ENCODE results near the gene HS6ST2. TPM values are rescaled to one million over a fixed set of nuclear protein-coding genes. Genes with fewer than 3 reads are reported as not detected.

Gene HS6ST2
- total and polyA plus RNA-seq, 2 experiments from 2014 or later = not detected

GRCh38 chrX:132676102-132676501 is 282.3 kb downstream of the HS6ST2 start:
- no peak for DNase-seq
- Histone ChIP-seq H3K79me2 (ENCODE audit: insufficient read depth) (no peaks in the 10 kb centered on the region), H4K20me1 (ENCODE audit: insufficient read depth) (no peaks in the 10 kb centered on the region), H3K27ac (no peak overlapping the region), H3F3A (ENCODE audit: insufficient read depth) (no peaks in the 10 kb centered on the region), H3K4me1 (ENCODE audit: insufficient read depth) (no peaks in the 10 kb centered on the region; the same call in 1 of the 2 replicates), H3K9ac (no peak overlapping the region), H3K27me3 (replicated peaks; ENCODE audit: insufficient read depth) (no peaks in the 10 kb centered on the region), H2AFZ (no peak overlapping the region), H3K4me3 (no peak overlapping the region), H3K9me2 (ENCODE audit: insufficient read depth) (no peaks in the 10 kb centered on the region), H3K9me3 (ENCODE audit: low read depth) (no peaks in the 10 kb centered on the region), H3K36me3 (ENCODE audit: low read depth) (no peaks in the 10 kb centered on the region), H3K4me2 (ENCODE audit: unreplicated experiment) (no peak overlapping the region)
- TF ChIP-seq EZH2phosphoT487 (IDR thresholded peaks at IDR 0.05; ENCODE audit: insufficient read depth, low read depth) (no peak), EZH2 (IDR thresholded peaks at IDR 0.05; ENCODE audit: insufficient read depth, poor library complexity, severe bottlenecking) (no peak)
- in situ Hi-C loops (cut with MboI) = no loop called here
- 18 to 21% methylated on average over 3 of the region's 3 CpGs for WGBS, 2 experiments (ENCODE audit: low coverage in 1 of 2, low lambda C conversion rate in 2 of 2, missing lambda C conversion rate in 2 of 2)

GRCh38 chrX:132673331-132673730 is 285.1 kb downstream of the HS6ST2 start:
- no peaks in the 10 kb centered on the region for H3F3A ChIP-seq (ENCODE audit: insufficient read depth)
- H3K9ac ChIP-seq = no peak overlapping the region
- no peak overlapping the region for H3K27ac ChIP-seq
- TF ChIP-seq EZH2 (IDR thresholded peaks at IDR 0.05; ENCODE audit: insufficient read depth, poor library complexity, severe bottlenecking) (no peak), EZH2phosphoT487 (IDR thresholded peaks at IDR 0.05; ENCODE audit: insufficient read depth, low read depth) (no peak)
- H3K79me2 ChIP-seq (ENCODE audit: insufficient read depth) = no peaks in the 10 kb centered on the region
- no peaks in the 10 kb centered on the region for H3K36me3 ChIP-seq (ENCODE audit: low read depth)
- H3K27me3 ChIP-seq (replicated peaks; ENCODE audit: insufficient read depth) = no peaks in the 10 kb centered on the region
- in situ Hi-C loops (cut with MboI) = no loop called here
- H2AFZ ChIP-seq = no peak overlapping the region
- no peaks in the 10 kb centered on the region for H4K20me1 ChIP-seq (ENCODE audit: insufficient read depth)
- H3K9me2 ChIP-seq (ENCODE audit: insufficient read depth) = no peaks in the 10 kb centered on the region
- no peaks in the 10 kb centered on the region; the same call in 1 of the 2 replicates for H3K4me1 ChIP-seq (ENCODE audit: insufficient read depth)
- WGBS, 2 experiments (ENCODE audit: low coverage in 1 of 2, low lambda C conversion rate in 2 of 2, missing lambda C conversion rate in 2 of 2) = 15 to 70% methylated on average over 1 of the region's 1 CpG
- H3K4me3 ChIP-seq = no peak overlapping the region
- DNase-seq = no peak
- no peak overlapping the region for H3K4me2 ChIP-seq (ENCODE audit: unreplicated experiment)
- H3K9me3 ChIP-seq (ENCODE audit: low read depth) = no peaks in the 10 kb centered on the region

GRCh38 chrX:132671229-132671641 is 287.2 kb downstream of the HS6ST2 start:
- no peak overlapping the region for H3K9ac ChIP-seq

GRCh38 chrX:132669142-132669541 is 289.3 kb downstream of the HS6ST2 start:
- H4K20me1 ChIP-seq (ENCODE audit: insufficient read depth) = no peaks in the 10 kb centered on the region
- no peaks in the 10 kb centered on the region for H3K27me3 ChIP-seq (replicated peaks; ENCODE audit: insufficient read depth)
- H3K36me3 ChIP-seq (ENCODE audit: low read depth) = no peaks in the 10 kb centered on the region
- no peaks in the 10 kb centered on the region for H3K79me2 ChIP-seq (ENCODE audit: insufficient read depth)
- TF ChIP-seq EZH2phosphoT487 (IDR thresholded peaks at IDR 0.05; ENCODE audit: insufficient read depth, low read depth) = no peak
- TF ChIP-seq EZH2 (IDR thresholded peaks at IDR 0.05; ENCODE audit: insufficient read depth, poor library complexity, severe bottlenecking) = no peak
- no peaks in the 10 kb centered on the region for H3F3A ChIP-seq (ENCODE audit: insufficient read depth)
- no peaks in the 10 kb centered on the region; the same call in 1 of the 2 replicates for H3K4me1 ChIP-seq (ENCODE audit: insufficient read depth)
- H3K9me2 ChIP-seq (ENCODE audit: insufficient read depth) = no peaks in the 10 kb centered on the region
- no peak for DNase-seq
- no peak overlapping the region for H3K9ac ChIP-seq
- no peak overlapping the region for H3K27ac ChIP-seq
- H3K9me3 ChIP-seq (ENCODE audit: low read depth) = no peaks in the 10 kb centered on the region
- whole genome bisulfite sequencing, 2 experiments (ENCODE audit: low coverage in 1 of 2, low lambda C conversion rate in 2 of 2, missing lambda C conversion rate in 2 of 2) = 97 to 98% methylated on average over 4 of the region's 4 CpGs
- H2AFZ ChIP-seq = no peak overlapping the region
- H3K4me3 ChIP-seq = no peak overlapping the region
- in situ Hi-C loops (cut with MboI) = no loop called here
- no peak overlapping the region for H3K4me2 ChIP-seq (ENCODE audit: unreplicated experiment)

More at GRCh38 chrX:132671229-132671641, 287.2 kb downstream of the HS6ST2 start:
- no peaks in the 10 kb centered on the region for H3K79me2 ChIP-seq (ENCODE audit: insufficient read depth)
- H2AFZ ChIP-seq = no peak overlapping the region
- TF ChIP-seq EZH2 (IDR thresholded peaks at IDR 0.05; ENCODE audit: insufficient read depth, poor library complexity, severe bottlenecking) = no peak
- TF ChIP-seq EZH2phosphoT487 (IDR thresholded peaks at IDR 0.05; ENCODE audit: insufficient read depth, low read depth) = no peak
- H3K27ac ChIP-seq = no peak overlapping the region
- no peaks in the 10 kb centered on the region for H3K9me3 ChIP-seq (ENCODE audit: low read depth)
- H3K36me3 ChIP-seq (ENCODE audit: low read depth) = no peaks in the 10 kb centered on the region
- WGBS, 2 experiments (ENCODE audit: low coverage in 1 of 2, low lambda C conversion rate in 2 of 2, missing lambda C conversion rate in 2 of 2) = 78 to 88% methylated on average over 3 of the region's 3 CpGs
- no peaks in the 10 kb centered on the region for H3K27me3 ChIP-seq (replicated peaks; ENCODE audit: insufficient read depth)
- H3F3A ChIP-seq (ENCODE audit: insufficient read depth) = no peaks in the 10 kb centered on the region
- no peaks in the 10 kb centered on the region for H4K20me1 ChIP-seq (ENCODE audit: insufficient read depth)
- peak; percentile 51 for DNase-seq
- no peak overlapping the region for H3K4me2 ChIP-seq (ENCODE audit: unreplicated experiment)
- in situ Hi-C loops (cut with MboI) = no loop called here
- H3K9me2 ChIP-seq (ENCODE audit: insufficient read depth) = no peaks in the 10 kb centered on the region
- H3K4me1 ChIP-seq (ENCODE audit: insufficient read depth) = no peaks in the 10 kb centered on the region; the same call in 1 of the 2 replicates
- H3K4me3 ChIP-seq = no peak overlapping the region

- DNase-seq = no peak
- no peaks in the 10 kb centered on the region for H3K27me3 ChIP-seq (replicated peaks; ENCODE audit: insufficient read depth)
- H3K9me3 ChIP-seq (ENCODE audit: low read depth) = no peaks in the 10 kb centered on the region
- H3K4me2 ChIP-seq (ENCODE audit: unreplicated experiment) = no peak overlapping the region
- no peak overlapping the region for H3K27ac ChIP-seq
- no peak overlapping the region for H3K4me3 ChIP-seq
- no peaks in the 10 kb centered on the region for H3K36me3 ChIP-seq (ENCODE audit: low read depth)
- H2AFZ ChIP-seq = no peak overlapping the region
- H3K4me1 ChIP-seq (ENCODE audit: insufficient read depth) = no peaks in the 10 kb centered on the region; the same call in 1 of the 2 replicates
- H3K9me2 ChIP-seq (ENCODE audit: insufficient read depth) = no peaks in the 10 kb centered on the region
- 56 to 59% methylated on average over 6 of the region's 6 CpGs for WGBS, 2 experiments (ENCODE audit: low coverage in 1 of 2, low lambda C conversion rate in 2 of 2, missing lambda C conversion rate in 2 of 2)
- H3K9ac ChIP-seq = no peak overlapping the region
- no peaks in the 10 kb centered on the region for H3F3A ChIP-seq (ENCODE audit: insufficient read depth)
- H4K20me1 ChIP-seq (ENCODE audit: insufficient read depth) = no peaks in the 10 kb centered on the region
- in situ Hi-C loops (cut with MboI) = no loop called here
- H3K79me2 ChIP-seq (ENCODE audit: insufficient read depth) = no peaks in the 10 kb centered on the region
- TF ChIP-seq EZH2phosphoT487 (IDR thresholded peaks at IDR 0.05; ENCODE audit: insufficient read depth, low read depth) (no peak), EZH2 (IDR thresholded peaks at IDR 0.05; ENCODE audit: insufficient read depth, poor library complexity, severe bottlenecking) (no peak)
These were observed 290.3 kb downstream of the HS6ST2 start for GRCh38 chrX:132668178-132668577.
